ENCODE results near the gene MASP1.

The MASP1 gene

DNA sequence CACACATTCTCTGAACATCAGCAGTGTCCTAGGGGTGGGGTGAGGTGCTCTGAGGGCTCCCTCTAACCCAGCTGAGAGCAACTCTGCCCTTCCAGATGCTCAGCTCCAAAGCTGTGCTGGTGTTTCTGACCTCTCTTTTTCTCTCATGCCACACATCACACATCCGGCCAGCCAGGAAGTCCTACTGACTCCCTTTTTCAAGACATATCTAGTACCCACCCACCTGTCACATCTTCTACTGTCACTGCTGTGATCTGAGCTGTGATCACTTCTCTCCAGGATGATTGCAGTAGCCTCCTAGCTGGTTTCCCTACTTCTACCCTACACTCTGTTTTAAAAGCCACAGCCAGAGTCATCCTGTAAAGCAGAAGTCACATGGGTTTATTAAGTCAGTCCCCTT lies 30.2 kb upstream of the MASP1 start:
- Histone ChIP-seq H3K4me2 (ENCODE audit: low read depth, low read length, poor library complexity, severe bottlenecking) (no peak overlapping the region), H4K20me1 (ENCODE audit: insufficient read depth, low read length, poor library complexity, severe bottlenecking) (no peaks in the 10 kb centered on the region)

DNA sequence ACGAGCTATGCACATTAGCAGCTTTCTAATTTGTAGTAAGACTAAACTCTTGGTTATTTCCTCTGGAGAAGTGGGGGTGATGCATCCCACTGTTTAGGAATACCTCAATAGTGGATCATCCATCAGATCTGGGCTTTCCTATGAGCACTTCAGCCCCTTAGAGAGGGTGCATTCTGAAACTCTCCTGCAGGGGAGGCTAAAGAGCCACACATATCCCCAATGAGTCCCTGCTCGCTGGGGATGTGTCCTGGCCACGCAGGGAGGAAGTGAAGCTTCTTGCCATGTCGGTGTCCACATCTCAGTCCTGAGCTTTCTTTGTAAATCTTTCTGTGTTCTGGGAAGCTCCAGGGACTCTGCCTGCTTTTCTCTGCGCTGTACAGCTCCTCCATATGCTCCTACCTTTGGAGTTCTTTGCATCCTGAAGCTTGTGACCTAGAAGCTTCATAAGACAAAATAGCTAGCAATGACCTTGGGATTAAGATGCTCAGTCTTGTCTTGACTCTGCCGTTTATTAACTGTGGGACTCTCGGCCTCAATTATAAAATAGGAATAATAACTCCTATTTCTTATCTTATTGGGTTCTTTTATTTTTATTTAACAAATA lies 28.3 kb upstream of the MASP1 start:
- peak overlapping the region; percentile 80 for H3K4me2 ChIP-seq (ENCODE audit: low read depth, low read length, poor library complexity, severe bottlenecking)

More for the DNA sequence above, 30.2 kb upstream of the MASP1 start:
- H3K9ac ChIP-seq (ENCODE audit: low read depth, low read length, poor library complexity, severe bottlenecking) = no peak overlapping the region
- H3K4me1 ChIP-seq (ENCODE audit: insufficient read depth, low read length, poor library complexity, severe bottlenecking) = peaks cover 7% of the 10 kb centered on the region
- H3K79me2 ChIP-seq (ENCODE audit: insufficient read depth, low read length) = no peaks in the 10 kb centered on the region
- no peaks in the 10 kb centered on the region for H3K9me3 ChIP-seq (ENCODE audit: insufficient read depth, low read depth, low read length)
- no peaks in the 10 kb centered on the region for H3F3A ChIP-seq (ENCODE audit: low read depth)
- no peaks in the 10 kb centered on the region for H3K27me3 ChIP-seq (ENCODE audit: insufficient read depth, low read length, poor library complexity, severe bottlenecking)
- H3K4me3 ChIP-seq (ENCODE audit: low read length, poor library complexity, severe bottlenecking) = no peak overlapping the region
- H2AFZ ChIP-seq (ENCODE audit: low read length) = no peak overlapping the region
- TF ChIP-seq EZH2phosphoT487 (IDR thresholded peaks at IDR 0.05; ENCODE audit: borderline replicate concordance) = no peak
- TF ChIP-seq, protein P1, sequence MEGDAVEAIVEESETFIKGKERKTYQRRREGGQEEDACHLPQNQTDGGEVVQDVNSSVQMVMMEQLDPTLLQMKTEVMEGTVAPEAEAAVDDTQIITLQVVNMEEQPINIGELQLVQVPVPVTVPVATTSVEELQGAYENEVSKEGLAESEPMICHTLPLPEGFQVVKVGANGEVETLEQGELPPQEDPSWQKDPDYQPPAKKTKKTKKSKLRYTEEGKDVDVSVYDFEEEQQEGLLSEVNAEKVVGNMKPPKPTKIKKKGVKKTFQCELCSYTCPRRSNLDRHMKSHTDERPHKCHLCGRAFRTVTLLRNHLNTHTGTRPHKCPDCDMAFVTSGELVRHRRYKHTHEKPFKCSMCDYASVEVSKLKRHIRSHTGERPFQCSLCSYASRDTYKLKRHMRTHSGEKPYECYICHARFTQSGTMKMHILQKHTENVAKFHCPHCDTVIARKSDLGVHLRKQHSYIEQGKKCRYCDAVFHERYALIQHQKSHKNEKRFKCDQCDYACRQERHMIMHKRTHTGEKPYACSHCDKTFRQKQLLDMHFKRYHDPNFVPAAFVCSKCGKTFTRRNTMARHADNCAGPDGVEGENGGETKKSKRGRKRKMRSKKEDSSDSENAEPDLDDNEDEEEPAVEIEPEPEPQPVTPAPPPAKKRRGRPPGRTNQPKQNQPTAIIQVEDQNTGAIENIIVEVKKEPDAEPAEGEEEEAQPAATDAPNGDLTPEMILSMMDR (conservative IDR thresholded peaks at IDR 0.05; ENCODE audit: low read length) = no peak
- no peaks in the 10 kb centered on the region for H3K9me2 ChIP-seq (replicated peaks; ENCODE audit: low read depth, low read length)
- H3K36me3 ChIP-seq (ENCODE audit: insufficient read depth, low read length) = no peaks in the 10 kb centered on the region

DNA sequence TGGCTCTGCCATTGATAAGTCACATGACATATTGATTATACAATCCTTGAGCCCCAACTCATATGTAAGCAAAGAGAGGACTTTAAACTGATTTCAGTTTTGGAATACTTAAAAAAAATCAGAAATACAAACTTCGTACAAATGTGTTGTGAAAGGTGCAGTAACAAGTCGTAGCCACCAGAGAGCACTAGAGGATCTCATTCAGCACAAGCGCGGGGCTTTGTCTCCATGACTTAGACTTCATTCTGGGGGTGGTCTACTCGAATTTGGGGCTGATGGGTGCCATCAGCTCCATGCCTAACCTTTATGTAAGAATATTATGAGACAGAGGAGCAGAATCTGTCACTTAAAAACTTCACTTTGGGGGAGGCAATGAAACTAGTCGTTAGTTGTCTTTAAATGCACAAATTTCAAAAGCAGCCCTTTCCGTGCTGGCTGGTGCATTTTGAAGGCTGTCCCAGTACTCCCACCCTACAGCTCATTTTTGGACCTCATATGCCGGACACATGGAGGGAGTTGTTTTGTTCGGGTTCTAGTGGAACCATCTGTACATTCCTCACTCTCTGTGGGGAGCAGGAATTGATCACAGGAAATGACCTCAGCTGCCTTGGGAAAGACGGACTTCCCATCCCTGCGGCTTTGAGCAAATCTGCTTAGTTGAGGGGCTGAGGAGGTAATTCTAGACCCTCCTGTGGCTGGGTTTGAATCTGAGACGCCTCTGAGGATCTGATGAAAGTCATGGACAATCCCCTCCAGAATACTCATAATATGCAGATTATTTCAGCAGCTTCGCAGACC lies 27.5 kb upstream of the MASP1 start:
- Histone ChIP-seq H3K79me2 (ENCODE audit: insufficient read depth, low read length) (no peaks in the 10 kb centered on the region), H3F3A (ENCODE audit: low read depth) (no peaks in the 10 kb centered on the region), H4K20me1 (ENCODE audit: insufficient read depth, low read length, poor library complexity, severe bottlenecking) (no peaks in the 10 kb centered on the region), H3K9me3 (ENCODE audit: insufficient read depth, low read depth, low read length) (no peaks in the 10 kb centered on the region), H3K4me1 (ENCODE audit: insufficient read depth, low read length, poor library complexity, severe bottlenecking) (peaks cover 7% of the 10 kb centered on the region), H2AFZ (ENCODE audit: low read length) (peak overlapping the region; percentile 90), H3K9ac (ENCODE audit: low read depth, low read length, poor library complexity, severe bottlenecking) (peak overlapping the region; percentile 7), H3K9me2 (replicated peaks; ENCODE audit: low read depth, low read length) (no peaks in the 10 kb centered on the region), H3K36me3 (ENCODE audit: insufficient read depth, low read length) (no peaks in the 10 kb centered on the region), H3K4me3 (ENCODE audit: low read length, poor library complexity, severe bottlenecking) (peak overlapping the region; percentile 61), H3K4me2 (ENCODE audit: low read depth, low read length, poor library complexity, severe bottlenecking) (peak overlapping the region; percentile 80), H3K27me3 (ENCODE audit: insufficient read depth, low read length, poor library complexity, severe bottlenecking) (no peaks in the 10 kb centered on the region)
- no peak for TF ChIP-seq EZH2phosphoT487 (IDR thresholded peaks at IDR 0.05; ENCODE audit: borderline replicate concordance)
- TF ChIP-seq, protein P1 (conservative IDR thresholded peaks at IDR 0.05; ENCODE audit: low read length) = peak; percentile 93

More for the DNA sequence above, 28.3 kb upstream of the MASP1 start:
- Histone ChIP-seq H3F3A (ENCODE audit: low read depth) (no peaks in the 10 kb centered on the region), H4K20me1 (ENCODE audit: insufficient read depth, low read length, poor library complexity, severe bottlenecking) (no peaks in the 10 kb centered on the region), H3K79me2 (ENCODE audit: insufficient read depth, low read length) (no peaks in the 10 kb centered on the region), H3K36me3 (ENCODE audit: insufficient read depth, low read length) (no peaks in the 10 kb centered on the region), H2AFZ (ENCODE audit: low read length) (peak overlapping the region; percentile 90), H3K4me3 (ENCODE audit: low read length, poor library complexity, severe bottlenecking) (peak overlapping the region; percentile 61), H3K9ac (ENCODE audit: low read depth, low read length, poor library complexity, severe bottlenecking) (no peak overlapping the region), H3K9me2 (replicated peaks; ENCODE audit: low read depth, low read length) (no peaks in the 10 kb centered on the region), H3K27me3 (ENCODE audit: insufficient read depth, low read length, poor library complexity, severe bottlenecking) (no peaks in the 10 kb centered on the region), H3K4me1 (ENCODE audit: insufficient read depth, low read length, poor library complexity, severe bottlenecking) (peaks cover 7% of the 10 kb centered on the region), H3K9me3 (ENCODE audit: insufficient read depth, low read depth, low read length) (no peaks in the 10 kb centered on the region)
- TF ChIP-seq, protein P1 (conservative IDR thresholded peaks at IDR 0.05; ENCODE audit: low read length) = peak; percentile 95
- no peak for TF ChIP-seq EZH2phosphoT487 (IDR thresholded peaks at IDR 0.05; ENCODE audit: borderline replicate concordance)

Data from Loucy (cell line).